Skeletal muscle tissue (tissue), 4 donors: ENCODE data around the gene CNTRL. TPM values are rescaled to one million over a fixed set of nuclear protein-coding genes. Genes with fewer than 3 reads are reported as not detected.

Source experiments
- H3K27ac ChIP-seq: one replicate; pipeline ENCODE4 v1.7.0; 2013; ENCODE audit warnings: mild to moderate bottlenecking, low read depth, low read length, inconsistent platforms
- H3K27me3 ChIP-seq, 3 donors: one replicate each; pipeline ENCODE4 v1.7.0; 2013; ENCODE audit warnings: low read length in 3 of 3; ENCODE audit not compliant: control insufficient read depth in 3 of 3, insufficient read depth in 3 of 3
- H3K36me3 ChIP-seq, 3 donors: one replicate each; pipeline ENCODE4 v1.7.0; 2013; ENCODE audit warnings: low read length in 3 of 3; ENCODE audit not compliant: control insufficient read depth in 3 of 3, insufficient read depth in 3 of 3
- H3K4me1 ChIP-seq, 3 donors: one replicate each; pipeline ENCODE4 v1.7.0; 2013; ENCODE audit warnings: low read length in 3 of 3, mild to moderate bottlenecking in 3 of 3; ENCODE audit not compliant: control insufficient read depth in 3 of 3, insufficient read depth in 3 of 3
- H3K4me3 ChIP-seq, 3 donors: one replicate each; pipeline ENCODE4 v1.7.0; 2013; ENCODE audit warnings: low read length in 3 of 3
- H3K9ac ChIP-seq, 3 donors: one replicate each; pipeline ENCODE4 v1.7.0; 2013; ENCODE audit warnings: low read length in 3 of 3, mild to moderate bottlenecking in 3 of 3, moderate library complexity in 2 of 3, low read depth in 1 of 3
- H3K9me3 ChIP-seq, 3 donors: one replicate each; pipeline ENCODE4 v1.7.0; 2013; ENCODE audit warnings: low read length in 3 of 3; ENCODE audit not compliant: control insufficient read depth in 3 of 3
- total RNA-seq: library from RNA; depleted of rRNA; stranded (reverse); fragments of >200 nt; gene quantifications from one replicate; pipeline ENCODE4 v1.2.3, GENCODE V29; 2014
- donor health status: Osteomylitis.

CNTRL gene
- total RNA-seq, 1 donor from 2014 or later: 8.9 TPM

- Histone ChIP-seq H3K27me3 (no peaks in the 10 kb centered on the region), H3K36me3 (no peaks in the 10 kb centered on the region), H3K4me1 (no peaks in the 10 kb centered on the region), H3K27ac (no peak overlapping the region), H3K4me3 (no peak overlapping the region), H3K9ac (no peak overlapping the region), H3K9me3 (no peaks in the 10 kb centered on the region)
Measured at GRCh38 chr9:121048618-121049017, 26.1 kb upstream of the CNTRL start.

- Histone ChIP-seq H3K27ac (no peak within 1 kb of the TSS), H3K4me1 (no peaks in the 10 kb centered on the region), H3K9ac (no peak within 1 kb of the TSS), H3K9me3 (no peaks in the 10 kb centered on the region), H3K36me3 (no peaks in the 10 kb centered on the region), H3K4me3 (no peak within 1 kb of the TSS), H3K27me3 (no peaks in the 10 kb centered on the region)
Measured at GRCh38 chr9:121050128-121050988, 24.4 kb upstream of the CNTRL start, which contains the start of gene C5. TSS of gene C5 (minus strand) at chr9:121050275. CDS start at chr9:121050246, 29 bp downstream.

- H3K9ac ChIP-seq: no peak overlapping the region
Measured at GRCh38 chr9:121053544-121053943, 21.2 kb upstream of the CNTRL start.

GRCh38 chr9:121055642-121056143 lies 19.1 kb upstream of the CNTRL start:
- Histone ChIP-seq H3K4me1 (no peaks in the 10 kb centered on the region), H3K27ac (no peak overlapping the region), H3K9me3 (no peaks in the 10 kb centered on the region), H3K36me3 (no peaks in the 10 kb centered on the region), H3K27me3 (no peaks in the 10 kb centered on the region), H3K4me3 (no peak overlapping the region), H3K9ac (no peak overlapping the region)

More at GRCh38 chr9:121053544-121053943, 21.2 kb upstream of the CNTRL start:
- Histone ChIP-seq H3K4me1 (no peaks in the 10 kb centered on the region), H3K27ac (no peak overlapping the region), H3K4me3 (no peak overlapping the region), H3K9me3 (no peaks in the 10 kb centered on the region), H3K27me3 (no peaks in the 10 kb centered on the region), H3K36me3 (no peaks in the 10 kb centered on the region)

GRCh38 chr9:121057821-121058220 lies 16.9 kb upstream of the CNTRL start:
- Histone ChIP-seq H3K36me3 (no peaks in the 10 kb centered on the region), H3K9ac (no peak overlapping the region), H3K27ac (no peak overlapping the region), H3K4me3 (no peak overlapping the region), H3K9me3 (no peaks in the 10 kb centered on the region), H3K4me1 (no peaks in the 10 kb centered on the region), H3K27me3 (no peaks in the 10 kb centered on the region)

- H3K4me1 ChIP-seq: no peaks in the 10 kb centered on the region
- no peaks in the 10 kb centered on the region for H3K9me3 ChIP-seq
- no peak overlapping the region for H3K4me3 ChIP-seq
- H3K27ac ChIP-seq: no peak overlapping the region
- H3K27me3 ChIP-seq: no peaks in the 10 kb centered on the region
- H3K9ac ChIP-seq: no peak overlapping the region
- H3K36me3 ChIP-seq: no peaks in the 10 kb centered on the region
Measured at GRCh38 chr9:121059513-121059912, 15.2 kb upstream of the CNTRL start.

GRCh38 chr9:121059998-121060636 lies 14.6 kb upstream of the CNTRL start:
- no peak overlapping the region for H3K27ac ChIP-seq
- H3K9me3 ChIP-seq: no peaks in the 10 kb centered on the region
- no peaks in the 10 kb centered on the region for H3K27me3 ChIP-seq
- H3K4me1 ChIP-seq: no peaks in the 10 kb centered on the region
- H3K9ac ChIP-seq: no peak overlapping the region
- no peak overlapping the region for H3K4me3 ChIP-seq
- no peaks in the 10 kb centered on the region for H3K36me3 ChIP-seq

GRCh38 chr9:121066850-121067249 lies 7.9 kb upstream of the CNTRL start:
- Histone ChIP-seq H3K27me3 (peaks cover 0 to 10% (median 9%) of the 10 kb centered on the region in 3 donors), H3K36me3 (no peaks in the 10 kb centered on the region), H3K4me3 (no peak overlapping the region), H3K9ac (no peak overlapping the region), H3K27ac (no peak overlapping the region), H3K9me3 (peaks cover 0 to 3% (median 2%) of the 10 kb centered on the region in 3 donors), H3K4me1 (no peaks in the 10 kb centered on the region)

- Histone ChIP-seq H3K4me3 (no peak overlapping the region), H3K9ac (no peak overlapping the region), H3K27me3 (peaks cover 0 to 14% (median 12%) of the 10 kb centered on the region in 3 donors), H3K36me3 (no peaks in the 10 kb centered on the region), H3K9me3 (peaks cover 0 to 3% (median 2%) of the 10 kb centered on the region in 3 donors), H3K27ac (no peak overlapping the region), H3K4me1 (no peaks in the 10 kb centered on the region)
Measured at GRCh38 chr9:121067640-121068039, 7.1 kb upstream of the CNTRL start.

- H3K9ac ChIP-seq: no peak overlapping the region
- peaks cover 0 to 16% (median 12%) of the 10 kb centered on the region in 3 donors for H3K27me3 ChIP-seq
- H3K27ac ChIP-seq: no peak overlapping the region
- peaks cover 0 to 3% (median 2%) of the 10 kb centered on the region in 3 donors for H3K9me3 ChIP-seq
- H3K36me3 ChIP-seq: no peaks in the 10 kb centered on the region
- peaks cover 8 to 12% (median 9%) of the 10 kb centered on the region in 3 donors for H3K4me1 ChIP-seq
- no peak overlapping the region for H3K4me3 ChIP-seq
Measured at GRCh38 chr9:121069396-121069795, 5.4 kb upstream of the CNTRL start.
